HG03442 (cell line): Measurements from ENCODE around the gene GABRB2.
A peak's percentile ranks its signal among the peaks of the same experiment; 100 is the strongest.
"Not testable (repeated sequence)": the region's sequence is repeated elsewhere in the genome, so short reads cannot be mapped to it uniquely, and the experiment has no call there.

ENCODE experiments used
- ATAC-seq: cut with Tn5 transposase; IDR thresholded peaks from one replicate; pipeline ENCODE4 v1.9.1; 2021; ENCODE audit warnings: mild to moderate bottlenecking, moderate library complexity; ENCODE audit not compliant: unreplicated experiment

GABRB2 gene

GRCh38 chr5:161305601-161306000 lies 240.9 kb downstream of the GABRB2 start:
- no peak for ATAC-seq

GRCh38 chr5:161302559-161302958 lies 244.0 kb downstream of the GABRB2 start:
- no peak for ATAC-seq

GRCh38 chr5:161301586-161301985 lies 244.9 kb downstream of the GABRB2 start:
- ATAC-seq = no peak

- ATAC-seq = peak; percentile 97
These were observed 247.5 kb downstream of the GABRB2 start for GRCh38 chr5:161299053-161299452.

GRCh38 chr5:161297388-161297787 lies 249.1 kb downstream of the GABRB2 start:
- ATAC-seq = not testable (repeated sequence)

GRCh38 chr5:161295721-161296250 lies 250.7 kb downstream of the GABRB2 start:
- ATAC-seq = no peak

- no peak for ATAC-seq
These were observed 258.5 kb downstream of the GABRB2 start for GRCh38 chr5:161288071-161288470.

- no peak for ATAC-seq
These were observed 259.1 kb downstream of the GABRB2 start for GRCh38 chr5:161287436-161287835.

GRCh38 chr5:161286066-161286655 lies 260.4 kb downstream of the GABRB2 start:
- peak; percentile 96 for ATAC-seq

- no peak for ATAC-seq
These were observed 262.1 kb downstream of the GABRB2 start for GRCh38 chr5:161284445-161284844.

- ATAC-seq = no peak
These were observed 263.2 kb downstream of the GABRB2 start for GRCh38 chr5:161283296-161283695.

- peak; percentile 75 for ATAC-seq
These were observed 267.5 kb downstream of the GABRB2 start for GRCh38 chr5:161278739-161279660.

- no peak for ATAC-seq
These were observed 269.5 kb downstream of the GABRB2 start for GRCh38 chr5:161277011-161277410.

- no peak for ATAC-seq
These were observed 271.6 kb downstream of the GABRB2 start for GRCh38 chr5:161274951-161275350.

GRCh38 chr5:161273410-161273809 lies 273.1 kb downstream of the GABRB2 start:
- ATAC-seq = no peak

GRCh38 chr5:161271816-161272215 lies 274.7 kb downstream of the GABRB2 start:
- ATAC-seq = no peak

GRCh38 chr5:161269125-161269524 lies 277.4 kb downstream of the GABRB2 start:
- no peak for ATAC-seq

- ATAC-seq = no peak
These were observed 279.6 kb downstream of the GABRB2 start for GRCh38 chr5:161266954-161267353.

- no peak for ATAC-seq
These were observed 281.5 kb downstream of the GABRB2 start for GRCh38 chr5:161265006-161265405.

GRCh38 chr5:161263191-161263590 lies 283.3 kb downstream of the GABRB2 start:
- ATAC-seq = no peak

- peak; percentile 50 for ATAC-seq
These were observed 284.7 kb downstream of the GABRB2 start for GRCh38 chr5:161261668-161262323.
